Erythroblast (primary cell): ENCODE measurements around the gene RNF186.

Source experiments
- GATA1 ChIP-seq: IDR thresholded peaks from 2 replicates; pipeline ENCODE4 v1.6.1; 2011; ENCODE audit warnings: low read depth, mild to moderate bottlenecking, control low read depth, low read length, moderate library complexity
- POLR2A ChIP-seq: IDR thresholded peaks from 2 replicates; pipeline ENCODE4 v1.6.1; 2011; ENCODE audit warnings: mild to moderate bottlenecking, low read length

DNA sequence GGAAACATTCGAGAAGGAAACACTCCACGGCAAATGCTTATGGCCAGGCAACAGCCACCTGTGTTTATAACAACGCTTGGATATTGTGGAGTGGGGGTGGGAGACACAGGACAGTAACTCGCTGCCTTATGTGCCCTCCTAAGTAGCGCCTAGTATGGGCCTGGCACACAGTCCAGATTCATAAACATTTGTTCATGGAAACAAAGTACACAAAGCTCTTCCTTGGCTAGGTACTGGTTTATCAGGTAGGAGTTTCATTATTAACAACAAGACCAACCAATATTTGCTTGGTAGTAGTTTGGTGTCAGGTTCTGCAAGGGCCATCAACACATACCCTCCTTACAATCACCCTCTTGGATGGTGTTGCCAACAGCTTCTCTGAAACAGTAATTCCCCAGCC lies 38.8 kb downstream of the RNF186 start:
- TF ChIP-seq POLR2A (no peak), GATA1 (no peak)
